Lower lobe of right lung (tissue), 2 donors: ENCODE measurements around the gene EBLN2. TPM values are rescaled to one million over a fixed set of nuclear protein-coding genes. Genes with fewer than 3 reads are reported as not detected.
"Not testable (repeated sequence)": the region's sequence is repeated elsewhere in the genome, so short reads cannot be mapped to it uniquely, and the experiment has no call there.

Experiments used
- ATAC-seq, 2 donors: fragments of 200-7000 bp; cut with Tn5 transposase; one replicate each; pipeline ENCODE4 v1.9.1; 2020 to 2022; ENCODE audit warnings: mild to moderate bottlenecking in 2 of 2, moderate library complexity in 2 of 2
- DNase-seq: peaks from one replicate; pipeline ENCODE4 v3.0.0-alpha.2; 2020
- H3K27ac ChIP-seq: fragments of 200-600 bp; one replicate; pipeline ENCODE4 v1.8.0; 2022
- H3K27me3 ChIP-seq: fragments of 200-600 bp; one replicate; pipeline ENCODE4 v1.8.0; 2022; ENCODE audit warnings: low read depth
- H3K36me3 ChIP-seq: fragments of 200-600 bp; one replicate; pipeline ENCODE4 v1.8.0; 2022; ENCODE audit warnings: mild to moderate bottlenecking
- H3K4me1 ChIP-seq: fragments of 200-600 bp; one replicate; pipeline ENCODE4 v1.8.0; 2022
- H3K4me3 ChIP-seq: fragments of 200-600 bp; one replicate; pipeline ENCODE4 v1.8.0; 2022; ENCODE audit warnings: mild to moderate bottlenecking
- H3K9me3 ChIP-seq: fragments of 200-600 bp; one replicate; pipeline ENCODE4 v1.8.0; 2022
- intact Hi-C: fragments of 100-400 bp; cut with DNase I; formaldehyde crosslinking; loops from one replicate; pipeline ENCODE4 v1.11.0; 2022
- total RNA-seq: library from RNA; stranded (reverse); fragmentation: NEBNext Ultra II Directional; extraction: Animal tissue kit (Norgen Biotek cat#: 25700); gene quantifications from one replicate; pipeline ENCODE4 v1.2.1, GENCODE V29; 2021
- TF ChIP-seq, protein P1 (sequence below): fragments of 200-600 bp; IDR thresholded peaks from one replicate; pipeline ENCODE4 v1.8.0; 2022; ENCODE audit warnings: antibody characterized with exemption, mild to moderate bottlenecking
- donor health status: DM: no; HTN: yes; CAD: no; lungs with severe emphysema.

The EBLN2 gene
- total RNA-seq, 1 donor from 2014 or later: 3.6 TPM

DNA sequence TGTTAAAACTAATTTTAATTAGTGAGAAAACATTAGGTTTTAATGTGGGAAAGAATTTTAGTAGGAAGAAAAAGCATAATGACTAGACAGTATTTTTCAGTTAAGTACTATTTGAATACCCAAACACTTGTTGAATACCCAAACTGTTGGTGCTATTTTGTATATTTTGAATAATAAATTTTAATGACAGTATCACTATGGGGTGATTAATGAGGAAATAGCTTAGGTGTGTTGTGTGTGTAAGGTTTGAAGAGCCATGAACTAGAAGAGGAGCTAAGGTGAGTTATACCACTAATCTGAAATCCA lies 4.7 kb upstream of the EBLN2 start:
- intact Hi-C loops: no loop called here
- no peak for DNase-seq
- Histone ChIP-seq H3K9me3 (no peaks in the 10 kb centered on the region), H3K36me3 (peaks cover 7% of the 10 kb centered on the region), H3K27ac (no peak overlapping the region), H3K4me3 (no peak overlapping the region), H3K27me3 (no peaks in the 10 kb centered on the region), H3K4me1 (peaks cover 14% of the 10 kb centered on the region)
- TF ChIP-seq, protein P1, sequence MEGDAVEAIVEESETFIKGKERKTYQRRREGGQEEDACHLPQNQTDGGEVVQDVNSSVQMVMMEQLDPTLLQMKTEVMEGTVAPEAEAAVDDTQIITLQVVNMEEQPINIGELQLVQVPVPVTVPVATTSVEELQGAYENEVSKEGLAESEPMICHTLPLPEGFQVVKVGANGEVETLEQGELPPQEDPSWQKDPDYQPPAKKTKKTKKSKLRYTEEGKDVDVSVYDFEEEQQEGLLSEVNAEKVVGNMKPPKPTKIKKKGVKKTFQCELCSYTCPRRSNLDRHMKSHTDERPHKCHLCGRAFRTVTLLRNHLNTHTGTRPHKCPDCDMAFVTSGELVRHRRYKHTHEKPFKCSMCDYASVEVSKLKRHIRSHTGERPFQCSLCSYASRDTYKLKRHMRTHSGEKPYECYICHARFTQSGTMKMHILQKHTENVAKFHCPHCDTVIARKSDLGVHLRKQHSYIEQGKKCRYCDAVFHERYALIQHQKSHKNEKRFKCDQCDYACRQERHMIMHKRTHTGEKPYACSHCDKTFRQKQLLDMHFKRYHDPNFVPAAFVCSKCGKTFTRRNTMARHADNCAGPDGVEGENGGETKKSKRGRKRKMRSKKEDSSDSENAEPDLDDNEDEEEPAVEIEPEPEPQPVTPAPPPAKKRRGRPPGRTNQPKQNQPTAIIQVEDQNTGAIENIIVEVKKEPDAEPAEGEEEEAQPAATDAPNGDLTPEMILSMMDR: no peak
- no peak for ATAC-seq

DNA sequence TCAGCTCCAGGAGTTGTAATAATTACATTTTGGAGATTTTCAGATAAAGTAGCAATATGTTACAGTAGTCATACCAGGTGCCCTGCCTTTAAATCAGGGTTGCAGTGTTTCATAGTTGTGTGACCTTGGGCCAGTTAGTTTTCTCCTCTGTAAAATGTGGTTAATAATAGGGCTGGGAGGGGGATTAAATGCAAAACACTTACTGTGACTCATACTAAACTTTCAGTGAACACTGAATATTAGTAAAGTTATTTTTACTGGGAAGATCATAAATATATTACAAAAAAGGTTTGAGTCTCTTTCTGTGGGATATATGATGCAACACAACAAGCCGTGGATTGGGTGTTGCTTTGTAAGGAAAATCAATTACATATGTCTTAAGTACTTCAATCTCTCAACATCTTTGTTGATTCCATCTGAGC lies 1.1 kb upstream of the EBLN2 start:
- Histone ChIP-seq H3K27ac (no peak overlapping the region), H3K36me3 (peaks cover 42% of the 10 kb centered on the region), H3K4me3 (no peak overlapping the region), H3K9me3 (no peaks in the 10 kb centered on the region), H3K27me3 (no peaks in the 10 kb centered on the region), H3K4me1 (peaks cover 14% of the 10 kb centered on the region)
- intact Hi-C loops: loop anchor here (10.0 kb wide), 1 partner anchor 126 kb away; no protein-coding TSS in a partner anchor
- ATAC-seq (no peak), DNase-seq (no peak)
- TF ChIP-seq, protein P1: no peak

DNA sequence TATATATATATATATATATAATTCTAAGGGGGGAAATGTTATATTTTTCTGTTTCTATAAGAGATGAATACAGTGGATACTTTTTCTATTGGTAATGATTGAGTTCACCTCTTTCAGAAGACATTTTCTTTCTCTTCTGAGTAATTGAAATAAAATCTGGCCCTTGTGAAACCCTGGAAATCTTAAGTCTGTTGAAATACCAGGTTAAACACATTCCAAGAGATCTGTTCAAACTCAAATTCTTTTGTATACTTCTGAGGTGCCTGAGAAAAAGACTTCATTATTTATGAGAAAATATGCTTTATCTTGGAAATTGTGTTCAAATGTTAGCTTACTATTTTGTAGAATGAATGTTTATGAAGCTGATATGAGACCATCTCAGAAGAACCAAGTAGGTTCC lies 4.8 kb downstream of the EBLN2 start:
- intact Hi-C loops: loop anchor here (10.0 kb wide), 1 partner anchor 131 kb away; no protein-coding TSS in a partner anchor

DNA sequence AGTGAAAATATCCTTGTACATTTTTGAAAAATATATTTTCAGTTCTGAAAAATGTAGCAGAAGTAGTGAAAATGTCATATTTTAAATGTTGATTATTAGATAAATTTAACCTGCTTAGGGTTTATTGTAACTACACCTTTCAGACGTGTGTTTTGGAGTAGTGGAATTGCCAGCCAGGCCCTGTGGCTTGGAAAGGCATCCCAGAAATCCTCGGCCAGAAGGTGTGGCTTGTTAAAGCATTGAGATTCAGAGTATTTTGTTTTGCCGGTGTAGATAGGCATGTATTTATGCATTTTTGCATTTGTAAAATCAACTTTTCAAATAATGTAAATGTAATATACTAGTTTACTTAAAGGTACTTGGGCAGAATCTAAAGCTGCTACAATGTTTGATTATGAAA lies 7.0 kb downstream of the EBLN2 start:
- ATAC-seq (no peak), DNase-seq (no peak)
- no peaks in the 10 kb centered on the region for H3K4me1 ChIP-seq
- no peaks in the 10 kb centered on the region for H3K9me3 ChIP-seq
- intact Hi-C loops: loop anchor here (10.0 kb wide), 1 partner anchor 134 kb away; no protein-coding TSS in a partner anchor
- no peaks in the 10 kb centered on the region for H3K27me3 ChIP-seq
- peaks cover 30% of the 10 kb centered on the region for H3K36me3 ChIP-seq
- TF ChIP-seq, protein P1: no peak
- H3K27ac ChIP-seq: no peak overlapping the region
- H3K4me3 ChIP-seq: no peak overlapping the region

More for the DNA sequence above, 4.8 kb downstream of the EBLN2 start:
- H3K36me3 ChIP-seq: peaks cover 51% of the 10 kb centered on the region
- H3K4me3 ChIP-seq, H3K9me3 ChIP-seq, H3K27ac ChIP-seq, DNase-seq, H3K27me3 ChIP-seq, ATAC-seq, H3K4me1 ChIP-seq: not testable (repeated sequence)

DNA sequence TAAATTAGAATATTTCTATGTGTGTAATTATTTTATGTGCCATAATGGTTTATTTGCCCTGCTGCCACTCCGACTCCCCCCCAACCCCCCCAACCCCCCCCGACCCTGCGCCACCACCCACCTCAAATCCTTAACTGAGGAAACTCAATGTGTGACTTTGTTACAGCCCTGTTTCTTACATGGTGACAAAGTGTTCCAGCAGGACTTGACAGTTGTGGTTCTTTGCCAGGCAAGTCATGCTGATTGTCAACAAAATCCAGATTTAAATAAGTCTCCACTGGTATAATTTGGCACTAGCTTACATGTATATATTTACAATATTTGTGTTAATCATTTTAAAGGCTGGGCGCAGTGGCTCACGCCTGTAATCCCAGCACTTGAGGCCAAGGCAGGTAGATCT lies 7.7 kb downstream of the EBLN2 start:
- Histone ChIP-seq H3K27ac (no peak overlapping the region), H3K36me3 (peaks cover 23% of the 10 kb centered on the region), H3K4me1 (no peaks in the 10 kb centered on the region), H3K27me3 (no peaks in the 10 kb centered on the region), H3K9me3 (no peaks in the 10 kb centered on the region), H3K4me3 (no peak overlapping the region)
- ATAC-seq (no peak), DNase-seq (no peak)
- intact Hi-C loops: loop anchor here (10.0 kb wide), 1 partner anchor 134 kb away; no protein-coding TSS in a partner anchor
- TF ChIP-seq, protein P1: no peak

DNA sequence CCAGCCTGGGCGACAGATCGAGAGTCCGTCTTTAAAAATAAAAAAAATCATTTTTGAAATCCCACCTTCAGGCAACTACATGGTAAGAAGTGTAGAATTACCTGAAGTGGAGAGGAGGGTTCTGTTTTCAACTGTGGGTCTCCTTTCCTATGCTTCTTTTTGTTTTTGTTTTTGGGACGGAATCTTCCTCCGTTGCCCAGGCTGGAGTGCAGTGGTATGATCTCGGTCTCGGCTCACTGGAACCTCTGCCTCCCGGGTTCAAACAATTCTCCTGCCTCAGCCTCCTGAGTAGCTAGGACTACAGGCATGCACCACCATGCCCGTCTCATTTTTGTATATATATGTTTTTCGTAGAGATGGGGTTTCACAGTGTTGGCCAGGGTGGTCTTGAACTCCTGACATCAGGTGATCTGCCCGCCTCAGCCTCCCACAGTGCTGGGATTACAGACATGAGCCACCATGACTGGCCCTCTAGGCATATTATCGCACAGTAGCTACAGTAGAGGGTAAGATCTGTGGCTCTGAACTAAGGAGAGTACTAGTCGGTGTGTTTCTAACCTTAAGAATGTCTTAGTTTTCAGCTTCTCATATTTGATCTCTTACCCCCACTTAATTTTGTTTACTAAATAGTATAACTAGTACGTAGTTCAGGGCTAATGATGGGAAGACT lies 8.5 kb downstream of the EBLN2 start:
- no peaks in the 10 kb centered on the region for H3K9me3 ChIP-seq
- H3K27ac ChIP-seq: no peak overlapping the region
- H3K36me3 ChIP-seq: peaks cover 16% of the 10 kb centered on the region
- DNase-seq: no peak
- no peaks in the 10 kb centered on the region for H3K27me3 ChIP-seq
- no peak overlapping the region for H3K4me3 ChIP-seq
- ATAC-seq: no peak
- intact Hi-C loops: loop anchor here (10.0 kb wide), 1 partner anchor 135 kb away; no protein-coding TSS in a partner anchor
- TF ChIP-seq, protein P1: no peak
- H3K4me1 ChIP-seq: no peaks in the 10 kb centered on the region
